ELR (cell line): Measurements from ENCODE around the gene DDX10.

Experiments used
- DNase-seq: peaks from one replicate; pipeline ENCODE4 v3.0.0-alpha.2; 2015; ENCODE audit warnings: low read depth

The DDX10 gene

DNA sequence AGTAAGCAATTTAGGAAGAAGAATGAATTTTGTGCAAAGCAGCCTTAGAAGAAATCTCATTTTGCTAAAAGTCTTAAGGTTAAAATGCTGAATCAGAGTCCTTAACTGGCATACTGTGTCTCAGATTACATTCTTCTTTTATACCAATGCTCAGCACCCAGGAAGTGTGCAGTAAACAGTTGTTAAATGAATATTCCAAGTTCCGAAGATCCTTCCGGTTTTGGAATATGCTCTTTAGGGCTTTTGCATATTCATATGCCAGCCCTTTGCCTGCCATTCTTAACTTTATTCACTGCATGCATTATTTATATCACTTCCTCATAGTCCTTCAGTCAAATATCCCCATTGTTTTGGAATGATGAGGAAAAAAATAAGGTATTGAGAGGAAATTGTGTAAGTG is 242.0 kb downstream of the DDX10 start:
- DNase-seq, result peak; percentile 65

DNA sequence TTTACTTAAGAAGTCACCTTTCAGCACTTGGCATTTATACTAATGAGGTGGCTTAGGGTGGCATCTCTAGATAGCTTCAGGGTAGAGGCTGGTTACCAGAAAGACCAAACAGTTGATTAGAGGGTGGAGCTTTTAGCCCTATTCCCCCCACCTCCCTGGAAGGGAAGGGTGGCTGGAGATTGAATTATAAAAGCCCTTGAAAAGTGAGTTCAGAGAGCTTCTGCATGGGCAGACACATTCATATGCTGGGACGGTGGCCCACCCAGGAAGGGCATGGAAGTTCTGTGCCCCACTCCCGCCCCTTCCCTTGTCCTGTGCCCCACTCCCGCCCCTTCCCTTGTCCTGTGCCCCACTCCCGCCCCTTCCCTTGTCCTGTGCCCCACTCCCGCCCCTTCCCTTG is 244.2 kb downstream of the DDX10 start:
- no peak for DNase-seq

DNA sequence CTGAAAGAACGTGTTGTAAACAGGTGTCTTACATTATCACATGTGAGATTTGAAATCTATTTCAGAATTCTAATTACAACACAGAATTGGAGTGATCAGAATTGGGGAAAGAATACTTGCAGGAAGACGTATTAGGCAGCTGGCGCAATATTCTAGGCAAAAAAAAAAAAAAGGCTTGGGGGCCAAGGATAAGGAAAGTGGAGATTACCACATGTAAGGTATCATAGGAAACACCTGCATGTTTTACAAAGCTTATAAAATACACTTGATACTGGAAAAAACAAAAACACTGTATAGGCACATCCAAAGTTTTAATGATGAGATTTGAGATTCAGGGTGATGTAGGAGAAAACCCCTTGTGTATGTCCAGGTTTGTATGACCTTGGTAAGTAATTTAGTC is 245.1 kb downstream of the DDX10 start:
- DNase-seq, result no peak

DNA sequence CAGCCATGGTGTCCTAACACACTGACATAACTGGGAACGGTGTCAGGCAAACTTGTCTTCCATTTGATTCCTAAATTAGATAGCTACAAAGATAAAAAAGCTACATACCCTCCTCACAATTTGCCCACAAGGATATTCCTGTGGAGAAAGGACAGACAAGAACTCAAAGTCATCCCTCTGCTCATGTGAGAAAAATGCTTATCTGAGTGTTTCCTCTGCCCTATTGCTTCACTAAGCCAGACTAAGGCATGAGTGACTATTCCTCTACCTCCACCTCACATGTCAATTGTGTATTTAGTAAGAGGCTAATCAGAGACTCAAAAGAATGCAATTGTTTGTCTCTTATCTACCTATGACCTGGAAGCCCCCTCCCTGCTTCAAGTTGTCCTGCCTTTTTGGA is 247.7 kb downstream of the DDX10 start:
- peak; percentile 63 for DNase-seq

DNA sequence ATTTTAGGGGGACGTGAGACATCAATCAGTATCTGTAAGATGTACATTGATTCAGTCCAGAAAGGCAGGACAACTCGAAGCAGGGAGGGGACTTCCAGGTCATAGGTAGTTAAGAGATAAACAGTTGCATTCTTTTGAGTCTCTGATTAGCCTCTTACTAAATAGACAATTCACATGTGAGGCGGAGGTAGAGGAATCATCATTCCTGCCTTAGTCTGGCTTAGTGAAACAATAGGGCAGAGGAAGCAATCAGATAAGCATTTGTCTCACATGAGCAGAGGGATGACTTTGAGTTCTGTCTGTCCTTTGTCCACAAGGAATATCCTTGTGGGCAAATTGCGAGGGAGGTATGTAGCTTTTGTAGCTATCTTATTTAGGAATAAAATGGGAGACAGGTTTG is 248.3 kb downstream of the DDX10 start:
- no peak for DNase-seq

DNA sequence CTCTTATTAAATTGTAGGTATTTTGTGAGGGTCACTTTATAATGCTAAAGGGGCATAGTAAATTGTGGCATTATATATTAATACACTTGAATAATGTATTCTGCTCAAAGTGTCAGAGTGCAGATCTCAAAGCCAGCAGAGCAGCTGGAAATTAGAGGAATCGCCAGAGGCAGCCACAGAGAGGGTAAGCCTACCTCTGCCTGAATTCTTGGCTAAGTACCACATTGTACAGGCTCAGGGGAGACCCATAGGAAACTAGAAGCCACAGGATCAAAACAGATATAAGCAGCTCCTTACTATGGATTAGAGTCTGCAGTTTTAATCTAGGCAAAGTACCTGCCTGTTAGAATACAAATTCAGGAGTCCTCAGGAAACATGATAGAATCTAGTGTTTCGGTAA is 249.3 kb downstream of the DDX10 start:
- DNase-seq, result no peak

DNA sequence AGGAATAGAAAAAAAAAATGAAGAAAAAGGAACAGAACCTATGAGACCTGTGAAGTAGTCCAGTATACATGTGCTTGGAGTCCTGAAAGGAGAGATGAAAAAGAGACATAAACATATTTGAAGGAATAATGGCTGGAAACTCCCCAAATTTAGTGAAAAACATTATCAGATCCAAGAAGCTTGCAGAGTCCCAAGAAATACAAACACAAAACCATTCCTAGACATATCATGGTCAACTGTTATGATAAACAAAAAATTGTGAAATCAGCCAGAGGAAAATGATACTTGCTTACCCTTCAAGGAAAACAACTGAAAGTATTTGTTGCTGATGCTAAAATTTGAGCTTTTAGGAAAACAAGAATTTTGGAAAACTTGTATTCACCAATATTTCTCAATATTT is 250.1 kb downstream of the DDX10 start:
- DNase-seq, result peak; percentile 39

DNA sequence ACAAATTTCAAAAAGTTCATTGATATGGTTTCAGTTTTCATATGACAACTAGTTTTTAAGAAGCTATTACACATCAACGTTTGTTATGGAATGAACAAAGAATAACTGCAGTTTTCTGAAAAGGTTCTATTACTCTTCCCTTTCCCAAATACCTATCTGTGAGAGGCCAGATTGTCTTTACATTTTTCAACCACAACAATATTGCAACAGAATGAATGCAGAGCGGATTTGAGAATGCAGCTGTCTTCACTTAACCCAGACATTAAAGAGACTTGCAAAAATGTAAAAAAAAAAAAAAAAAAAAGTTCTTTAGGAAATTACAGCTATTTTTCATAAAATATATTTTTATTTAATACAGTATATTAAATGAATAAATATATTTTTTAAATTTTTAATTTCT is 250.8 kb downstream of the DDX10 start:
- peak; percentile 51 for DNase-seq

DNA sequence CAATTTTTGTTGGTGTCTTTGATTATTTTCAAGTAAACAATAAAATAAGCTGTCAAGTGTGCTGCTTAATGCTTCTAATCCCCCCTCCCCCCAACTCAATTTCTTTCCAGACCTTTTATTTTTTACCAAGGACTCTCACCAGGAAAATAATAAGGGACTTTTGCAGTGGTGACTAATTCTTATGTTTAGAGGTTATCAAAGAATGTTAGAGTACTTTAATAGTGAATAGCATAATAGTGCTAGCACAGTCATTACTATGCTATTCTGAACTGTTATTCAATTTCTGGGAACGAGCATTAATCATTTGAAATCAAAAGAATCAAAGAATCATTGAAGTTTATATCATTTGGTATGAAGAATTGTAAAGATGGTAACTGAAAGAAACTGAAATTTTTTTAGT is 251.4 kb downstream of the DDX10 start:
- peak; percentile 76 for DNase-seq

DNA sequence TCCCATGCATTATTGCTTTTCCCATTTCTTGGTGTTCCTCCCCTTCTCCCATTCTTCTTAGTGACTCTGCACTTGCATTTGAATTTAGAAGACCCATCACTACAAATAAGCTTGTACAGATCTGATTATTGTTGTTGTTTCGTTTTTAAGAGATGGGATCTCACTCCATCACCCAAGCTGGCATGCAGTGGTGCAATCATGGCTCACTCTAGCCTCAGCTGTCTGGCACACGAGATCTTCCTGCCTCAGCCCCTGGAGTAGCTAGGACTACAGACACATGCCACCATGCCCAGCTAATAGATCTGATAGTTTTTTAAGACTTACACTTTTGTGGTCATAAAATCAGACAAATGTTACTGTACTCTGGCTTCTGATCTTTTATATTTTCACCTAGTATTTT is 252.1 kb downstream of the DDX10 start:
- DNase-seq, result no peak

DNA sequence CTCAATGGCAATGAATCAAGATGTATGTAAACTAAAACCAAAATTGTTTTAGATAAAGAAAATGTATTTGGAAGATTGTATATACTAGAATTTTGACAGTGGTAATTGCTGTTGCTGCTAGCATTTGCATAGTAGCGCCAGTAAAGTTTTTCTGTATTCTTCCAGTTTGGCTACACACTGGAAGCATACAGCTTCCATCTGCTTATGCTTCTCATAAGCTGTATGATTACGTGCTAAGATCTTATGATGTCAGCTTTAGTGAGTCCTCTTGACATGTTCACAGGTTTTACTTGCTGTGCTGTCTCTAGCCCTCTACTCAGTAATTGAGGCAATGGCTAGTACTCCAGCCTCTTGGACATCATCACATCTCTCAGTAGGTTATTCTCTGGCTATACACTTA is 256.3 kb downstream of the DDX10 start:
- no peak for DNase-seq

DNA sequence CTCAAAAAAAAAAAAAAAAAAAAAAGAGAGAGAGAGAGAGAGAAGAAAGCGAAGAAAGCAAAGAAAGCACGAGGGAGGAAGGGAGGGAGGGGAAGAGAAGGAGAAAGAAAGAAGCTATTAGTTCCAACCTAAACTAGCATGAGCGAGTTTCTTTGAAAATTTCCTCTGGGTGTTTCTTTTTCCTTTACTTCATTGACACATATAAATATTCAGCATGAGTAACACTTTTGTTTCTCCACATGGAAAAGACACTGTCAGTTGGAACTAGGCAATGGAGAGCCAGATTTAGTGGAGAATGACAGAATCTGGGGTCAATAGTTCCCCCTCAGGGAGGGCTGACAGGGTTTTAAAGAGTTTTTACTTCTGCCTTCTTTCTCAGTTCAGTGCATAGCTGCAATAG is 257.4 kb downstream of the DDX10 start:
- no peak for DNase-seq

DNA sequence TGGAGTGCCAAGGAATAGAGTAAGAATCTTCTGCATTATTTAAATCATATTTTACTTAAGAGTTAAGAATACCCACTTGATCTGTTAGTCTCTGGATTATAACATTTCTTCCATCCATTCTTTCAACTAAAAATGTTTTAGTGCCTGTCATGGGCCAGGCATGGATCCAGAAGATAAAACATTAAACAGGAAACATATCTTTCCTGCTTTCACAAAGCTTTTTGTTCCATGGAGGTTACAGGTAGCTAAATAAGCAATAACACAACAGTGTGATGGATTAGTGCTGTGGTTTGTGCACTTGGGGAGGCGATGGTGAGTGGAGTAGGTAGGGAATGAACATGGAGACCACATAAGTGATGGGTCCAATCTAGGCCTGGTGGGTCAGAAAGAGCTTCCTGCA is 258.5 kb downstream of the DDX10 start:
- no peak for DNase-seq

DNA sequence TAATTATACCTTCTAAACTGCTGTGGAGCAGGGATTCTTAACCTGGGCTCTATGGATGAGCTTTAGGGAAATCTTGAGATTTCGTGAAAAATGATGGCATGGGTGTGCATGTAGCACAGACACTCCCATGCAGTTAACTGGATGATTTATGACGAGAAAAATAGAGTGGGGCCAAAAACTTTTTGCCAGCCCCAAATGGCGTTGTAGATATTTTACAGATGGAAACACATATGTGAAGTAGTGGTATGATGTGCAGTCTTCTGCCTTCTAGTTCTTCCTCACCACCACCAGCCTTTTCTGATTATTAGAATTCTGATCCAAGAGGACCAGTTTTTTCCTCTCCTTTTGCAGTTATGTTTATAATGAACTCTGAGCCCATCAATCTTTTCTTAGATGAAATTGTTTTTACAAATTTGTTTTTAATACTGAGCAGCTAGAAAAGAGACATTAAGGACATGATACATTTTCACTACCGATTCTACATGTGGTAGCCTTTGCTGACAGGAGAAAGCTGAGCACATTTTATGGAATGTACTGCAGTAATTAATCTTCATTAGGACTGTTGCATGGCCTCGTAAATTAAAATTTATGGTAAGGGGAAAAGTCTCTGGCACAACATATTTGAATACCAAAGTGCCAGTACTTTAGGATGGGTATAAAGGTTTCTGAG is 261.4 kb downstream of the DDX10 start:
- DNase-seq, result no peak

DNA sequence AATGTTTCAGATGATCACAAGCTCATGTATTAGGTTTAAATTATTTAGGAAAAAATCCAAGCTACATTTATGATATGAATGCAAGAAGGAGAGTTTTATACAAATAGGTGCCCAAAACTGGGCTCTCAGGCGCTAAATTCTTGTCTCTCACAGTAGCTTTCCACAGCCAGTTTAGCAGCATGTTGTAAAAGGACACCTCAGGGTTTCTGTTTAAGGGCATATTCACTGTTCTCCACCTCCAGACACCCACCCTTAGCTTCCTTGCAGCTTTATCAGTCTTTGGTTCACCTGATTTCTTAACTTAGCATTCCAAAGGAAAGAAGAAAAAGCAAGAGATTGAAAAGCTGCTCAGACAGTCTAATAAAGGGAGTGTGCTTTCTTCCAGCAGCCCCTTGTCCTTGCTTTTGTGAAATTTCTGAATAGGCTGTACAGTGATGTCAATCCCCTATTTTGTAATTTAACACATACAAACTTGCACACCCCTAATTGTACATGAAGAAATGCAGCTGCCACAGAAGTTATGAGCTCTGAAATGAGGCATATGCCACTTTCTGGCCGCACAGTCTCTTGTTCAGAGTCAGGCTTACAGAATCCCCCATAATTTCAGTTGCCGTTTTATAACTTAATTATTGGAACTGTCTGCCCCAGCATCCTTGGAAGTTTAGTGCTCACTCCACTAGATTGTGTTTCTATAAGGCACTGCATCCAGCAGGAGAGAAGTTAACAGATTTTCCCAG is 262.1 kb downstream of the DDX10 start:
- DNase-seq, result no peak

DNA sequence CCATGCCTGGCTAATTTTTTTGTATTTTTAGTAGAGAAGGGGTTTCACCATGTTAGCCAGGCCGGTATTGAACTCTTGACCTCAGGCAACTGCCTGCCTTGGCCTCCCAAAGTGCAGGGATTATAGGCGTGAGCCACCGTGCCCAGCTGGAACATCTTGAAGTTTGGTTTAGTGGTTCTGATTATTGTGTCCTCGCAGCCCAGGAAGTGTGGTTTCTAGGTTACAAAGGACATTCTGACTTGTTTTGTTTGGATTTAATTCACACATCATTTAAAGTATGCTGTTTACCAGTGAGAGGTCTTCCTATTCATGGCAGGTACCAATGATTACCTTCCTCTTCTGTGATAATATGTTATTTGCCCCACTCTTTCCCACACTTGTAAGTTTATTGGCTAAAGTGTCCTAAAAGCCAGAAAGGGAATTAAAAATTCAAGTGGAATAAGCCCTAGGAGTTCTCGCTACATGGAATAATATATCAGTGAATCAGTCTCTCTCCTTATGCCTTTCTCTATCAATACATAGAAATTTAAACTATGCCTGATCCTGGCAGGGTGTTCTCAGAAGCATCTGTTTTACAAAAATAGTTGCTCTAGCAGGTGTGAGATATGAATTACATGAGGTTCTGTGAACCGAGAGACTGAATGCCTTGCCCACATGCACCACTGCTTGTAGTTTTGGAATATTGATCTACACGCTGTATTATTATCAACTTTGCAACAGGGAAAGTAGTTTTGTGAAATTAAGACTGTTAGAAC is 263.1 kb downstream of the DDX10 start:
- DNase-seq, result no peak

DNA sequence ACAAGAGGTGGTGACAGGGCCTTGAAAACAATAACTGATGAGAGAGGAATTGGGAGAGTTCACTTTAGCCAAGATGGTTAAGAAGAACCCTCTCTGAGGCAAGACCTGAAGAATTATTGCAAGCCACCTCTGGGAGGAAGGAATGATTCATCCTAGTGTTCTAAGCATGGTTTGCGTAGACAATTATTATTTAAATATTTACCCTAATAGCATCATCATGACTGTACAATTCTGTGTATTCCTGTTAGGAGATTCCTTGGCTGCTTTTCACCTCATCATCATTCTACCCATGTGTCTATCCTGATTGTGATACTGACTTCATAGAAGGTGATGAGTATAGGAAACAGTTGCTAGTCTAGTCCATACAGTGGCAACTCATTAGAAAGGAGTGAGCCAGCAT is 264.4 kb downstream of the DDX10 start:
- peak; percentile 97 for DNase-seq

DNA sequence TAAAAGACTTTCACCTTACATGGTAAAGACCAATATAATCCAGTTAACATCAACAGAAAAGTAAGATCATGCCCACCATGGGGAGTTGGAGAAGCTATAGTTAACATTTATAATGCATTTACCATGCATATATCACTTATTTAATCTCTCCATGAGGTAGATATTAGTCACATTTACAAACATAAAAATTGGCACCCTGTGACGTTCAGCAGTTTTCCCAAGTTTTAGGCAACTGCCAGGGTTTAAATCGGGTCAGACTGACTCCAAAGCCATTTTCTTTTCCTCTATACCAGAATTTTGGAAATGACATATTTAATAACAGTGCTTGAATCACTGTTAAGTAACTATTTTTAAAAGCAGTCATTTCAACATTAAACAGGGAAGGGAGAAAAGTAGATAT is 266.3 kb downstream of the DDX10 start:
- DNase-seq, result peak; percentile 56

DNA sequence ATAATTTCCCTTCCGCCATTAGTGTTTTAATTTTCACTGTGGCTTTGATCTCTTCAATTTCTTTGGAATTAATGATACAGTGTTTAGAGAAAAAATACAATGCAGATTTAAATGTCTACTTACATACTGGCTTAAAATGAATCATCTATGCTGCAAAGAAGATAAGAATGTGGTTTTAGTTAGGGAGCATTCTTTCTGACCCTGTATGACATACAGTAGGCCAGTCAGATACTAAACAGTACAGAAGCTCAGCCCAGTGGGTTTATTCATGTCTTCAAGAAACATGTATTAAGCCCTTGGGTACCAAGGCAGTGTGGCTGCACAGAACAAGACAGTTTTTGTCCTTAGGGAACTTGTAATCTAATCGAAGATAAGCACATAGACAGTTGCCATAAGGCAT is 268.8 kb downstream of the DDX10 start:
- DNase-seq, result peak; percentile 78

DNA sequence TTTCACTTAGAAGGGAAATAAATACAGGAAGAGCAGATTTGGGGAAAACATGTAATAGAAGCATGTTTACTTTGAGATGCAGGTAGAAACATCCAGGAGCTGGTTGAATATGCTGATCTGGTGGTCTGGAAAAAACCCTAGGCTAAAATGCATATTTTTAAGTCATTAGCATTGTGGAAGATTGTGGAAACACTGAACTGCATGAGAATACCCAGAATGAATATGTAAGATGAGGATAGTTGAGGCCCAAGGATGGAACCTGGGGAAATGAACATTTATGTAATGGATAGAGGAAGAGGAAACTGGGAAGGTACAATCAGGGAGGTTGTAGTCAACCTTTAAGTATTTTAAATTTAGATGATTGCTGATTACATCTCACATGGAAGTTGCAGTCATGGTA is 269.4 kb downstream of the DDX10 start:
- no peak for DNase-seq

DNA sequence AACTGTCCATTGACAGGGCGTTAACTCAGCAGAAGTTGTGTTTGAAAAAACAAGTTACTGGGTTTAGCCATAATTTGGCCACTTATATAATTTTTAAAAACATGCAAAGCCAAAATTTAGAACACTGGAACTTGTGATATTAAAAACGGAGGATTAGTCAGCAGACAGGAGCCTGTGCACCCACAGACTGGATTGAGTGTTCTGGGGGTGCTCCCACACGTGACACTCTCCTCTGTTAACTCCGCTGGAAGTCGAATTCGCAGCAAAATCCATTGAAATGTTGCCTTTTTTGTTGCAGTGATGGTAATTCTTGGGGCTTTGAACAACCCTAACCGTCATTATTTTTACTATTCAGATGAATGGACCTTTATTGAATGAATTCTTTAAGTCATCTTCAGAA is 269.8 kb downstream of the DDX10 start:
- no peak for DNase-seq

DNA sequence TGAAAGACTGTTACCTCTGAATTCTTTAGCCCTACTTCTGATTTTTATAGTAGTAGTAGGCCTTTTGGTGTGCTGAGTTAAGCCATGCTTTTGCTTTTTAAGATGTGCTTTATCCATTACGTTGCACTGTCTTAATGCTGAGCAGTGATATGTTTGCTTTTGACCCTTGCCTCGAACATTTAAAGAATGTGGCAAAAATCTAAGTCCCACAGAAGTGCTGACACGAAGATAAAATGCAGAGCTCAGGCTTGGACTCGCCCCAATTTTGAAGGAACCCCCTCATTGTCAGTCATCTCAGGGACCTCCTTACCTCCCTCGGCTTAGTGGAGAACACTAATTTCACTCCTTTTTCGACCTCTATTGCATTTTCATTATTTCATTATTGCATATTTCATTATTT is 272.9 kb downstream of the DDX10 start:
- DNase-seq, result no peak

DNA sequence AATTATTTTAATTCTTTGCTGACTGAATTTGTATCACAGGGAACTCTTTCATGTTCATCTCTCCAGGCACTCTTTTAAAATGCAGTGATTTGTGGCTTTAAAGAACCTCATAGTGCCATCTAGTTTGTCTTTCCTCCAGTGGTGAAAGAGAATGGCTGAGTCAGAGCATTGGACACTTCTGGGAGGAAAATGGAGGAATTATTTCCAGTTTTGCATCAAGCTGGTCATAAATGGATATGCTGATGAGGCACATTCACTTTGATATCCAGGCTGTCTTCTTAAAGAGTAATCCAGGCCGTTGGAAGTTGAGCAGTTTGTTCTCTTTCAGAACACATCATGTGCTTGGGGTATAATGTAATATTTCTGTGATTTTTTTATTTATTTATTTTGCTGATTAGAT is 273.7 kb downstream of the DDX10 start:
- DNase-seq, result no peak
